H4 (cell line): Measurements from ENCODE around the gene KCNT2. TPM values are rescaled to one million over a fixed set of nuclear protein-coding genes. Genes with fewer than 3 reads are reported as not detected.
A peak's percentile ranks its signal among the peaks of the same experiment; 100 is the strongest.
"Not testable (repeated sequence)": the region's sequence is repeated elsewhere in the genome, so short reads cannot be mapped to it uniquely, and the experiment has no call there.

Experiments used
- DNase-seq: peaks from one replicate; pipeline ENCODE4 v3.0.0-alpha.2; 2015; ENCODE audit warnings: low spot score
- total RNA-seq: library from RNA; depleted of rRNA; stranded (reverse); fragments of >200 nt; shearing (Covaris generic); gene quantifications from 2 replicates; pipeline ENCODE4 v1.2.3, GENCODE V29; 2014; rRNA removed

The KCNT2 gene
- 0.18 and 0.56 TPM in 2 replicates for total RNA-seq

DNA sequence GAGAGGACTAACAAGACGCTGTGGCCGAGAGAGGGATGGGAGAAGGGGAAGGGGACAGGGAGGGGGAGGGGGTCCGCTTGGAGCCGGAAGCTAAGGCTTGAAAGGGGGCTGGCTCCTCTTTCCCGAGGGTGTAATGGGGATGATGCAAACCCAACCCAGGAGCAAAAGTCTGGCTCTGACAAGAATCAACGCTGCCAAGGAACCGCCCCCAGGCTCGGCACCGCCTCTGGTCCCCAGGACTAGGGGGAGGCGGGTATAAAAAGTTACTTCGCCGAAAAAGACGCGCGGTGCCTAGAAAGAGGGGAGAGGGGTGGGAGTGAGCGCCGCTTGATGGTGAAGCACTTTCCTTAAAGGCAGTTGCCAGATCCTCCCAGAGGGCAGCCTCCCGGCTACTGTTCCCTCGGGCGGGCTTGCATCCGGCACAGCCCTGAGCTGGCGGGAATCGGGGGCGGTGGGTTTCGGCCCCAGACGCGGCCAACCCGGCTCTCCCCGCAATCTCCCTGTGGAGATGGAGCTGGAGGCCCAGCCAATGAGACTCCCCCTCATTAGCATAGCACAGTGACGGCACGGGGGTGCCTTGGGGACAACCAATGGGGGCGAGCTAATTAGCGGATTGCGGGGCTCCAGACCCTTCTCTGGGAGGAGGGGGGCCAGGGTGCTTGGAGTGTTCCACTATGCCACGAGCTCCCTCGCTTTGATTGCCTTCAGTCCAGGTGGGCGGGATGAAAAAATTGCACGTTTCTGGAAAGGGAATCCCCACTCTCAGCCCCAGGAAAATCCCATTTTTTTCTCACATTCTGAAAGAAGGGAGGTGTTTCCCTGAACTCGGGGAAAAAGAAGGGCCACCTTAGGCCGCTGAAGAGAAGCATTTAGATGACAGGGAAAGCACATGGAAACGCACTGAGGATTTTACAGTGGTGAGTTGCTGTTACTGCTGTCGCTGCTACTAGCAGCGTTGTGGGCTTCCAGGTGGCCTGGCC lies at the start of gene KCNT2:
TSS of gene KCNT2 (minus strand) at position 51 of the 980 bp plus-strand sequence. CDS start 131 bp downstream, outside the sequence.
- peak; percentile 18 for DNase-seq

DNA sequence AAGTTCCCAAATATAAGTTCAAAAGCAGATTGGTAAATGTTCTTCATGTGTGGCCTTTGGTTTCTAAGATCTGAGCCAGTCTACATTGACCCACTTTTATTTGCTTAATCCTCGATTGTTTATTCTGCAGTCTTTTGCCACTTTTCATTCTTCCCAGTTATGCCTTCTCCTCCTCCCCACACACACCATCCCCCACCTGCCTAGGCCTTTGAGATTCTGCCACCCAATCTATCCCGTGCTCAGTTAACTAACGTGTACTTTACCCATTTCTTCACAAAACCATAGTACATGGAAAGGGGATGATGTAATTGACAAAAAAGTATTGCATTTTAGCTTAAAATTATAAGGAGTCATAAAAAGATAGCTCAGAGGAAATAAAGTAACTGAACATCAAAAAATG lies 47.3 kb upstream of the KCNT2 start:
- no peak for DNase-seq

DNA sequence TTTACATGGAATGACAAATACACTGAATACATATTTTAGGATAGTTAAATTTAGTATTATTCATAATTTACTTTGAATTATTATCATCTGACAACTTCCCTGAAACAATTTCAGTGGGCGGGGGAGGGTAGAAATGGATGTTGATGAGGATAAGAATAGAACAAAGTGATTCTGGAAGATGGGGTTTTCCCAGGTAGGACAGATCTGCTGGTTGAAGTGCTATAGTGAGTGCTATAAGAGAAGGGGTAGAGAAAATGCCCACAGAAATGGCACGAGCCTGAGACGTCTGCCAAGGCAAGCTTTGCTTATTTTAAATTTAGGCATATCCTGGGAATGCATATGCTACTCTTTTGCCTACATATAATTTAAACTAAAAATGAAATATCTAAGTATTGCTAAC lies 46.8 kb upstream of the KCNT2 start:
- DNase-seq, result no peak

DNA sequence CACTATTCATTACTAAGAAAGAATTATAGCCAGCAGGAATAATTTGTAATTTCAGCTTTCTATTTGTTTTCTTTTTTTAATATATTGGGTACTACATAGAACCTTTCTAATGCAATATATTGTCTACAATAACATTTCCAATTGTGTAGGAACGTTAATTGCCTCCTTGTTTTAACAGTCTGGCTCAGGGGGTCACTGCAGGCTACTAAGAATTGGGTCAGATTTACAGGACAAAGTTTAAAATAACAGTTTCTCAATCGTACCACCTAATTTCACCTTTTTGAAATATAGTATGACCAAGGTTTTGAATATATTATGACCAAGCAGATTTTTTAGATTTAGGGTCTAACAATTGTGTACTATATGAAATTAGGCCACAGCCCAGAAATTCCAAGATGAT lies 46.0 kb upstream of the KCNT2 start:
- no peak for DNase-seq

DNA sequence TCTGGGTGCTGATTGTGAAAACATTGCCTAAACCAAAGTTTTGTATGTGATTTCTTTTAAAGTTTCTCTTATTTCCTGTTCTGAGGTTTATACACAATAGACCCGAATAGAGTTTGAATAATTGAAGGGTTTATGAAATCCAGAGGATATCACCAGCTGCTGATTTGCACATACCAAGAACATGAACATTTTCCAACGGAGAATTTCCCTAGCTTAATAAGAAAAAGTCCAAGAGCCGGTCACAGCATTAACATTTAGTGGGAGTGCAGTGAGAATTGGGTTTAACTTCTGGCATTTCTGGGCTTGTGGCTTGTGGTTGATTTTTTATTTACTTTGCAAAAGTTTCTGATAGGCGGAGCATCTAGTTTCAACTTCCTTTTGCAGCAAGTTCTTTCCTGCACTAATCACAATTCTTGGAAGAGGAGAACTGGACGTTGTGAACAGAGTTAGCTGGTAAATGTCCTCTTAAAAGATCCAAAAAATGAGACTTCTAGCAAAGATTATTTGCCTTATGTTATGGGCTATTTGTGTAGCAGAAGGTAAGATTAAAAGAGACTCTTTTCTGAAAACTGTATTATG lies 43.5 kb upstream of the KCNT2 start, which contains the start of gene CFH:
TSS of gene CFH (plus strand) at position 407 of the 579 bp plus-strand sequence. CDS start at position 482, 75 bp downstream.
- peak; percentile 80 for DNase-seq

DNA sequence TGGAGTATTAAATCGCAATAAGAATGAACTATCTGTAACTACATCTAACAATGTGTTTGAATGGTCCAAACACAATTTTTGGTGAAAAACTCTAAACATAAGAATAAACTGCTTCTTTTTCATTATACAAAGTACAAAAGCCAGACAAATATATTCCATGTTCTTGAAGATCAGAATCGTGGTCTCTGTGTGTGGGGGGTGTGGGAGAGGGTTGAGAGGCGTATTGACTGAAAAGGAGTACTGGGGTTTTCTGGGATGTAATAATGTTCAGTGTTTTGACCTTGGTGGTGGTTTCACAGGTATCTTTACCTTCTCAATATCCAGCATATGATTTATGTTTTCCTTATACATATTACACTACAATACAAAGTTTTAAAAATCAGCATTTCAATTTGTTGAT lies 42.8 kb upstream of the KCNT2 start:
- no peak for DNase-seq

DNA sequence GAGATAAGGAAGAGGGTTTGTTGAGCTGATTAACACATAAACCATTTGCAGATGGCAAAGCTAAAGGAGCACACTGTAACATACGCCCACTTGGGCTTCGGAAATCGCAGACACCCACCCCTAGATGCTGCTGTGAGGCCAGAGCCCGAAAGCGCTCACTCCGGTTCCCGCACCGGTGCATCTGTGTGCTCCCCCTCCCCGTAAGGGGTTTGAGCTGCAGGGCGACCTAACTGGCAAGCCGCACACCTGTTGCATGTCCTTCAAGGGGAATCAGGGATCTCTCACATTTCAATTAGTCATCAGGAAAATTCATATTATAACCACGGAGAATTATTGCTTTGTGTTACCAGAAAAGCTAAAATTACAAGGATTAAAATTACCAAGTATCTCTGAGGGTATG lies 42.2 kb upstream of the KCNT2 start:
- no peak for DNase-seq

DNA sequence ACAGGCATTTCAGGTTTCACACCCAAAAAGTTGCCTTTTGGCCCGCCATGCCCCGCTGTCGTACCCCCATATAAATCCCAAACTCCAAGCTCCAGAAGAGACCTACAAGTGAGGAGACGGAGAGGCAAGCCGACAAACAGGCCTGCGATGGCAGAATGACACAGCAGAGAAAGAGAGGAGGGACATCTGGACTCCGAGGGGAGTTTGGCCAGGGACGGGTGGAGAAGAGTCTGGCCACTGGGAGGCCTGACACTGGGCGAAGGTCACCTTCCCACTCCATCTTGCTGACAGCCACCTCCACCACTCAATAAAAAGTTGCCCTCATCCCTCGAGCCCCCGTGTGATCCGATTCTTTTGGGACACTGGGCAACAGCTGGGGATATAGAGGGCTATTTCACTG lies 41.8 kb upstream of the KCNT2 start:
- DNase-seq, result no peak

DNA sequence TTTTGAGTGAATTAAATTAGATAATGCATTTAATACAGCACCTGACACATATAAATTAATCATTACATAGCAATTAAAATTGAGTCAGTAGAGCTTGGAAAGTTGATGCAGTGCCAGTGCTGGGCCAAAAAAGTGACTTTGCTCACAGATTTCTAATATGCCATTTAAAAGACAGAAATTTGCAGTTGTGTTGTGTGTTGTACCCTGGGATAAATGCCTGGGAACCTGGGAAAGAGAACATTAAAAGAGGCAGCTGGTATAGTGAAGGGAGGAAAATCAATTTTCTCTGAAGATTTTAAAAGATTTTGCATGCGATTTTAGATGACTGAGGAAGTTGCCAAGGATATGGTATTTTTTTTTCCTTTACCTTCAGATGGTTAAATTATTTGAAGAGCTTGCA lies 32.7 kb upstream of the KCNT2 start:
- DNase-seq, result no peak

DNA sequence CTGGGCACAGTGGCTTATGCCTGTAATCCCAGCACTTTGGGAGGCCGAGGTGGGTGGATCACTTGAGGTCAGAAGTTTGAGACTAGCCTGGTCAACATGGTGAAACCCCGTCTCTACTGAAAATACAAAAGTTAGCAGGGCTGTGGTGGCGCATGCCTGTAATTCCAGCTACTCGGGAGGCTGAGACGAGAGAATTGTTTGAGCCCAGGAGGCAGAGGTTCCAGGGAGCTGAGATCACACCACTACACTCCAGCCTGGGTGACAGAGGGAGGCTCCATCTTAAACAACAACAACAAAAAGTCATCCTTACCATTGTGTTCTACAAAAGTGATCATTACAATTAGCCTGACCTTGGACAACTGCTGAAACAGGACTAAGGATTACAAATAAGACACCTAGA lies 31.1 kb upstream of the KCNT2 start:
- DNase-seq, result not testable (repeated sequence)

DNA sequence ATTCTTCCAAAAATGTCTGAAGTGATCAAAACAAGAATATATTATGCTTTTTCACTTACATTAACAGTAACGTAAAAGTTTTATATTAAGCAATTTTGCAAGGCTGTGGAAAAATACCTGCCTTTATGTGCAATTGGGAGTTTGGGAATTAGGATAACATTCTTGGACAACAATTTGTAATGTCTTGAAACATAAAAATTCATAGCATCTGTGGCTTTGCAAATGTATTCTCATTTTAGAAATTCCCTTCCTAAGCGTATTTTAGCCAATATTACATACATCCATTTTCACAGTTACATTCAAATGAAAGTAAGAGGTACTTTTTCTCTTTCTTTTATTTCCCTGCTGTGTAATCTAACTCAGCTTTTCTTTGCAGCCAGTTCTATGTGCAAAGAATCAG lies 30.2 kb upstream of the KCNT2 start:
- DNase-seq, result no peak

DNA sequence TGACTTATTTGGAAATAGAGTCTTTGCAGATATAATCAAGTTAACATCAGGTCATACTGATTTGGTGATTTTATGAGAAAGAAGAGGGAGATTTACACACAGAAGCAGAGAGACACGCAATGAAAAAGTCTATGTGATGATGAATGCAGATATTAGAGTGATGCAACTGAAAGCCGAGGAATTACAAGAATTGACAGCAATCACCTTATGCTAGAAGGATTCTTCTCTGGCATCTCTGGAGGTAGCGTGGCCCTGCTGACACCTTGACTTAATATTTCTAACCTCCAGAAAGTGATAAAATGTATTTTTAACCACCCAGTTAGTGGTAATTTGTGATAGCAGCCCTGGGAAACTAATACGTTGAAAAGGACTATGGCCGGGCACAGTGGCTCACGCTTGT lies 29.4 kb upstream of the KCNT2 start:
- DNase-seq, result no peak

DNA sequence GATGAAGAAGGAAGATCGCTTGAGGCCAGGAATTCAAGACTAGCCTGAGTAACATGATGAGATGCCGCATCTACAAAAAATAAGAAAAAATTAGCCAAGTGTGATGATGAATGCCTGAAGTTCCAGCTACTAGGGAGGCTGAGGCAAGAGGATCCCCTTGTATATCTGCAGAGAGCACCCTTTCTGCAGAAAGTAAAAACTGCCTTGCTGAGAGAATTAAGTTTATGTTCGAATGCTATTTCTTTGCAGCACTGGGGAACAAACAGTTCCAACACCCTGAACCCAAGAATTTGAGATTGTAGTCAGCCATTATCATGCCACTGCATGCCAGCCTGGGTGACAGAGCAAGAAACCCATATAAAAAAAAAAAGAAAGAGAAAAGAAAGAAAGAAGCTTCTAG lies 20.6 kb upstream of the KCNT2 start:
- no peak for DNase-seq

DNA sequence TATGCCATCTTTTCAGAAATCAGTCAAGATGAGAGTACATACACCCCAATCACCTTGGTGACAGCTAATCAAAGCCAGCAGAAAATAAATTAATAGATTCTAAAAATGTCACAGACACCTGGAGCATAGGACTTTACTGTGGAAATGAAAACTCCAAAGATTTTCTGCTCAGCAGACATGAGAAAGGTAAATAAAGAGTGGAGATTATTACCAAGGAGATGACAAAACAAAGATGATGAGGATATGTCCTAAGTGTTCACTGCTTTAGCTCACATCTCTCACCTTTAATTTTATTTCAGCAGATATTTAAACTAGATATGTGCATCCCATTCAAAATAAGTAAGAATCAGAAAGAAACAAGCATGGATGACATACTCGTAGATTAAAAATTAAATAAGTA lies 14.8 kb upstream of the KCNT2 start:
- DNase-seq, result no peak

DNA sequence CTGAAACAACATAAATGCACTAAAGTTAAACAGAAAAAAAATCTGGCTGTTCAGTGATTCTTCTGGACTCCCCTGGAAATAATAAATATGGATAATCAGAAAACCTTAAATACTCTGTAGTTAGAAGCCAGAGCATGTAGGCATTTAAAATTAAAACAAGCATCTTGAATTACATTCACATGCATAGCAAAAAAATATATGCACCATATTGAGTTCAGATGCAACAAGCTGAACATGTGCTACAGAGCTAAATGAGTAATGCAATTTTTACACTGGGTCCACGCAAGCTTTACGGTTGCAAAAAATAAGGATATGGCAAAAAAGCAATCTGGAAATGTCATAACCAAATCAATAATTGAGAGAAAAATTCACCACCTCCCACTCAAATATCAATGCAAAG lies 11.5 kb upstream of the KCNT2 start:
- no peak for DNase-seq

DNA sequence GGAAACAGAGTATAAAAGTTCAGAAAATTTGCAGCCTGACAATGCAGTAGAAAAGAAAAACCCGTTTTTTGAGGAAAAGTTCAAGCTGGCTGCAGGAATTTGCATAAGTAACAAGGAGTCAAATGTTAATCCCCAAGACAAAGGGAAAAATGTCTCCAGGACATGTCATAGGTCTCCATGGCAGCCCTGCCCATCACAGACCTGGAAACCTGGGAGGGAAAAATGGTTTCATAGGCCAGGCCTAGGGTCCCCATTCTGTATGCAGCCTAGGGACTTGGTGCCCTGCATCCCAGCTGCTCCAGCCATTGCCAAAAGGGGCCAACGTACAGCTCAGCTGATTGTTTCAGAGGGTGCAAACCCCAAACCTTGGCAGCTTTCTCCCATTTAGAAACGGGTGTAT lies 3.6 kb upstream of the KCNT2 start:
- DNase-seq, result no peak

DNA sequence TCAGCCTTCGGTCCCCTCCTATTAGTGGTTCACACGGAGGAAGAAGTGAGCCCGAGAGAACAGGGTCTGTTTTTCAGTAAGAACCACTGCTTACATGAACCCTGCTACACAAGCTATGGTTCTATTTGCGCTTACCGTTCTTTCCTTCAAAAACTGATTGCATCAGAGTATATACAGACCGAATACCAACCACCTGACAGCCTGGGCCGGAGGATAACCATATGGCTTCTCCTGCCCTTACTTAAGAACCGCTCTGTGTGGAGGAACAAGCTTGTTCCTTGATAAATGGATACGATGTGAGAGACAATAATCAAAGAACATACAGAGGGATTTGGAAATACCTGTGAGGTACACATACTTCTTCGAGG lies 1.1 kb upstream of the KCNT2 start:
- no peak for DNase-seq

DNA sequence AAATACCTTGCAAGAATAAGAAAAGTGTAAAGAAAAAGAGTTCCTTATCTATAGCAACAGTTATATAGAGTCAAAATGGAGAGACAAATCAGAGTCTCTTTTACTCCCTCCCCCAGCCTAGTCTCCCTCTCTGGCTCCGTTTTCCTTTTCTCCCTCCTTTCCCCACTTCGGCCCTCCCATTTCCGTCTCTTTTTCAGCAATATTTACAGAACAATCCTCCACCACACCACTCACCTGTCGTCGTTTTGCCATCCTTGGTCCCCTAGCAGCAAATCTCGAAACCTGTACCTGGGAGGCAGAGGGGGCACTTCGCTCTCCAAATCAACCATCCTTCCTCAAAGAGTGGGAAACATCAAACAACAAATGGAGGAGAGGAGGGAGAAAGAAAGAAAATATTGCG lies 259 bp downstream of the KCNT2 start:
- no peak for DNase-seq

DNA sequence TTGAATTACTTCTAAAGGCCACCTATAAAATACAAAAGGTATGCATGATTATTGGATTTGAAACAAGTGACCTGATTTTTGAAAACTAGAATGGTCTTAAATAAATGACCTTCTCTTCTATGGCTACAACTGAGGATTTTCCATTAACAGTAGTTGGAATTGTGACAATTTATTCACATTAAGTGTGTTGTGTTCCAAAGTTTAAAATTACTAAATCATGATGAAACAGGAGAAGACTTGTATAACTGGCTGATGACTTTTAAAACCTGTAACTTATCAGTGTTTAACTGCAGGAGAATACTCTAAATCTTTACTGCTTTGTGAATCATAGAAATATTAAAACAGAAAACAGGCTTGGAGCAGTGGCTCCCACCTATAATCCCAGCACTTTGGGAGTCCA lies 4.6 kb downstream of the KCNT2 start:
- no peak for DNase-seq

DNA sequence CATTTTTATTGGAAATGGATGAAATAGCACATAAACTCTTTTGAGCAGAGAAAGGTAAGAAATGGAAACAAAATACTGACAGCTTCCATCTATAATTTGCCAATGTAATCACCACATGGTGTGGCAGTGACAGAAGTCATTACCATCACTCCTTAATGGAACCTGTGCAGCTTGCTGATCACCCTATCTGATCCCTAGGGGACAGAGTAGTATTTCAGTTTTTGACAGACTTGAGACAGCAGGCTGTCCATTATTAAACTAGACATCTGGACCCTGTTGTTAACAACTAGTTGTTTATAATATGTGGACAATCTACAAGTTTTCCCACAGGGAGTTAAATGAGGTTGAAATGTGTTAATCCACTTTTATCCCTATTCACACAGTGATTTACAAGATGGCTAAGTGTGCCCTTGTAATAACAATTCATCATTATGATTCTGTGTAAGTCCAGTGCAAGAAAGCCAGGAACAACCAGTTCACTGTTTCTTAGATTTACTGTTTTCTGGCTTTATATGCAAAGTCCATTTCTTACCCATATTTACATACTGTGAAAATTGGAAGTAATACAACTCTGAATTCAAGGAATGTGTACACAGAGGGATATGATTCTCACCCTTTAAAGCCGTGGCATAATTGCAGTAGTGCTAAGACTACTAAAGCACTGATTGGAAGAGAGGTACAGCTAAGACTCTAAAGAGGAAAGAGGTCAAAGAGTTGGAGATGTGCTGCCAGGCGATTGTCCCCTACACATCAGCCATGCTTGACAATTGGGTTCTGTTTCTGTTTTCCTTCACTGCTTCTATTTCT lies 9.1 kb downstream of the KCNT2 start:
- DNase-seq, result no peak

DNA sequence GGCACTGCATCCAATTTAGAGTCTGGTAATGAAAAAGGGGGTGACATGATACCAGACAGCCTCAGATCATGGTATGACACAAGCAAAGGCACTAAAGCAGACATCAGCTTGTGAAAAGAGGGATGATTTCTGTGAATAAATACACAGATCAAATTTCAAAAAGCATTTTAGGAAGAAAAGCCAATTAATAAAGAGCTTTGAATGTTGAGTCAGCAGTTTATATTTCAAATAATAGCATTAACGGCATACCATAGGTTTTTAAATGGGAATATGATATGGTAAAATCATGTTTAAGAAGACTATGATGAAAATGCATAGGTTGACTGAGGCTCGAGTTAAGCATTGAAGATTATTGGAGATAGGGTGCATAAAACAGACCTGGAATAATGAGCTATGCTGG lies 13.5 kb downstream of the KCNT2 start:
- DNase-seq, result no peak

DNA sequence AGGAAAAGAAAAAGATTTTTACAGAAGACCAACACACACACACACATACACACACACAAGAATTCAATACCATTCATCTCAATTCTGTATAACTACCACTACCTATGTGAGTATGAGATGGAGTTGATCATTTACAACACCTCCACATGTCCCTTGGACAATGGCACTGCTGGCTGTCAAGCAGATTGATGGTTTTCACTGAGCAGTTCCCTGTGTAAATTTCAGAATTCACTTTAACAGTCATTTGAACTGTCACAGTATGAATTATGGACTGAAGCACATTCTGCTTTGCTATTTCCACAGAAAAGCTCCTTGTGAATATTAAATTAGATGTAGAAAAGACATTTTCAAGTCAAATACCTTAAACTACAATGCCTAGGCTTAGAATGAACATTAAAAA lies 14.3 kb downstream of the KCNT2 start:
- DNase-seq, result no peak
